K562 (cell line): ENCODE data around the gene C1orf167. TPM values are rescaled to one million over a fixed set of nuclear protein-coding genes. Genes with fewer than 3 reads are reported as not detected.

Experiments used
- ATF2 ChIP-seq: sonication (generic); formaldehyde crosslinking; IDR thresholded peaks from 2 replicates; pipeline ENCODE4 v1.8.1; 2022; ENCODE audit warnings: missing genetic modification reagents
- DEAF1 ChIP-seq: fragments of 450-650 bp; formaldehyde crosslinking; IDR thresholded peaks from 2 replicates; pipeline ENCODE4 v1.4.0; 2020; ENCODE audit warnings: mild to moderate bottlenecking, moderate library complexity
- E2F8 ChIP-seq: fragments of 450-650 bp; IDR thresholded peaks from 2 replicates; pipeline ENCODE4 v1.7.1; 2018; ENCODE audit warnings: mild to moderate bottlenecking, low read depth; ENCODE audit not compliant: partially characterized antibody
- GTF2F1 ChIP-seq: IDR thresholded peaks from 2 replicates; pipeline ENCODE4 v1.6.1; 2011; ENCODE audit warnings: low read depth, low read length, improper control_type of control experiment
- HMG20B ChIP-seq: fragments of 250-450 bp; sonication (Bioruptor Pico); IDR thresholded peaks from 2 replicates; pipeline ENCODE4 v1.5.0; 2021; ENCODE audit warnings: mild to moderate bottlenecking
- HOXB6 ChIP-seq: fragments of 250-450 bp; sonication (Bioruptor Pico); IDR thresholded peaks from 2 replicates; pipeline ENCODE4 v1.5.1; 2022; ENCODE audit warnings: mild to moderate bottlenecking, borderline replicate concordance
- MCM7 ChIP-seq, 2 experiments: fragments of 450-650 bp; IDR thresholded peaks; 2 replicates each; pipeline ENCODE4 v1.6.1; 2016 to 2018
- PHTF2 ChIP-seq: fragments of 250-450 bp; sonication (Bioruptor Pico); IDR thresholded peaks from 2 replicates; pipeline ENCODE4 v1.5.0; 2021; ENCODE audit warnings: mild to moderate bottlenecking
- SMARCA4 ChIP-seq: fragments of 450-650 bp; IDR thresholded peaks from 2 replicates; pipeline ENCODE4 v1.6.1; 2016
- SNAPC5 ChIP-seq: fragments of 250-450 bp; sonication (Bioruptor Pico); IDR thresholded peaks from 2 replicates; pipeline ENCODE4 v1.8.0; 2021; ENCODE audit warnings: moderate library complexity, mild to moderate bottlenecking, inconsistent platforms
- SRF ChIP-seq, 2 experiments: fragments of 250-450, 450-650 bp in 1 of 2; sonication (Bioruptor Pico) in 1 of 2; sonication (generic) in 1 of 2; formaldehyde crosslinking; IDR thresholded peaks; 2 replicates each; pipeline versions ENCODE4 v1.5.0 to v1.5.1; 2020 to 2022; ENCODE audit warnings: mild to moderate bottlenecking in 1 of 2, missing genetic modification reagents in 1 of 2
- ZNF134 ChIP-seq: fragments of 250-450 bp; sonication (Bioruptor Pico); conservative IDR thresholded peaks from 2 replicates; pipeline ENCODE4 v1.4.0; 2020
- ZNF444 ChIP-seq: fragments of 250-450 bp; sonication (Bioruptor Pico); IDR thresholded peaks from 2 replicates; pipeline ENCODE4 v1.4.0; 2020; ENCODE audit warnings: mild to moderate bottlenecking, moderate library complexity
- ZNF561 ChIP-seq: fragments of 450-650 bp; formaldehyde crosslinking; conservative IDR thresholded peaks from 2 replicates; pipeline ENCODE4 v1.4.0; 2020; ENCODE audit warnings: mild to moderate bottlenecking, moderate library complexity
- ZSCAN29 ChIP-seq: fragments of 450-650 bp; IDR thresholded peaks from 2 replicates; pipeline ENCODE4 v1.6.1; 2017
- polyA plus RNA-seq, 8 experiments: library from polyadenylated mRNA; depleted of rRNA in 4 of 8; stranded (reverse) in 5 of 8; unstranded in 3 of 8; fragments of >200 nt; fragmentation: Nextera tagmentation in 2 of 8; fragmentation: Illumina TruSeq in 1 of 8; extraction: Ambion mirVana in 2 of 8; extraction: Trizol in 1 of 8; gene quantifications; 2 replicates each; pipeline versions ENCODE4 v1.2.1 to v1.2.3, GENCODE V29; 2011 to 2014; ENCODE audit warnings: inconsistent platforms in 1 of 8, missing spikeins in 1 of 8
- total RNA-seq, 7 experiments: library from RNA; depleted of rRNA in 6 of 7; stranded (reverse); fragments of >200 nt in 6 of 7; fragmentation: Illumina TruSeq in 2 of 7; extraction: Trizol in 2 of 7; gene quantifications; 2 replicates each; pipeline versions ENCODE4 v1.2.1 to v1.2.3, GENCODE V29; 2011 to 2021; ENCODE audit warnings: low replicate concordance in 1 of 7
- TF ChIP-seq, protein P1 (sequence below): sonication (generic); formaldehyde crosslinking; IDR thresholded peaks from 2 replicates; pipeline ENCODE4 v1.8.0; 2022; ENCODE audit warnings: mild to moderate bottlenecking, missing genetic modification reagents
- TF ChIP-seq, protein P2 (sequence below): sonication (generic); formaldehyde crosslinking; IDR thresholded peaks from 2 replicates; pipeline ENCODE4 v1.8.1; 2023; ENCODE audit warnings: mild to moderate bottlenecking, missing genetic modification reagents, moderate library complexity

The C1orf167 gene
- total and polyA plus RNA-seq, 9 of the 15 experiments (the other 6 are each of a cell fraction or from before 2014, with no cell fraction given): 0.22 to 0.86 (median 0.31) TPM; not detected in 2

DNA sequence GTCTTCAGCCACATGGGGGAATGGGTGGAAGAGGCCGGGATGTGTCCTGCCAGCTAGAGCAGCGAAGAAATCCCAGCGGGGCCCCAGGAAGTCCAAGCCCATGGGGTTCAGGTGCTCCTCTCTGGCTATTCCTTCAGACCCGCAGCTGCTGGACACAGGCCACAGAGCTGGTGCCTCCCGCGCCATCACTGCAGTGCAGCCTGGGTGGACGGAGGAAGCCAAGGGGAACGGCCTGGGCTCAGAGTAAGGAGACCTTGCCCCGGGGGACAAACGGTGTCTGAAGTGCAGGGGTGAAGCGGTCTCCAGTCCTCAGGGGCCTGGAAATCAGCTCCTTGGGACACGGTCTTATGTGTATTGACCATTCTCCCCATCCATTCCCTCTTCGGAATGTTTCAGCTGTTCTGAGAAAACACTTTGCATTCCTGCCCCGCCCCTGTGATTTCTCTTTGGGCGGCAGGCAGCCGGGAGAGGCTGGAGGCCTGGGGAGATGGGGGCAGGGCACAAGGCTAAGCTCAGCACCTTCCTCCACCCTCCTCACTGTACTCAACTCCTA lies 25.3 kb downstream of the C1orf167 start (continued):
- TF ChIP-seq E2F8: peak; percentile 76
- TF ChIP-seq SNAPC5 (CRISPR knock-in tag): no peak
- no peak for TF ChIP-seq ZNF444 (CRISPR knock-in tag)
- TF ChIP-seq ZSCAN29: no peak
- no peak for TF ChIP-seq SRF (CRISPR knock-in tag; IDR thresholded peaks at IDR 0.05)
- no peak for TF ChIP-seq HOXB6 (CRISPR knock-in tag)
- TF ChIP-seq ATF2 (CRISPR knock-in tag): no peak
- no peak for TF ChIP-seq PHTF2
- TF ChIP-seq DEAF1 (CRISPR knock-in tag): no peak
- TF ChIP-seq, protein P1, sequence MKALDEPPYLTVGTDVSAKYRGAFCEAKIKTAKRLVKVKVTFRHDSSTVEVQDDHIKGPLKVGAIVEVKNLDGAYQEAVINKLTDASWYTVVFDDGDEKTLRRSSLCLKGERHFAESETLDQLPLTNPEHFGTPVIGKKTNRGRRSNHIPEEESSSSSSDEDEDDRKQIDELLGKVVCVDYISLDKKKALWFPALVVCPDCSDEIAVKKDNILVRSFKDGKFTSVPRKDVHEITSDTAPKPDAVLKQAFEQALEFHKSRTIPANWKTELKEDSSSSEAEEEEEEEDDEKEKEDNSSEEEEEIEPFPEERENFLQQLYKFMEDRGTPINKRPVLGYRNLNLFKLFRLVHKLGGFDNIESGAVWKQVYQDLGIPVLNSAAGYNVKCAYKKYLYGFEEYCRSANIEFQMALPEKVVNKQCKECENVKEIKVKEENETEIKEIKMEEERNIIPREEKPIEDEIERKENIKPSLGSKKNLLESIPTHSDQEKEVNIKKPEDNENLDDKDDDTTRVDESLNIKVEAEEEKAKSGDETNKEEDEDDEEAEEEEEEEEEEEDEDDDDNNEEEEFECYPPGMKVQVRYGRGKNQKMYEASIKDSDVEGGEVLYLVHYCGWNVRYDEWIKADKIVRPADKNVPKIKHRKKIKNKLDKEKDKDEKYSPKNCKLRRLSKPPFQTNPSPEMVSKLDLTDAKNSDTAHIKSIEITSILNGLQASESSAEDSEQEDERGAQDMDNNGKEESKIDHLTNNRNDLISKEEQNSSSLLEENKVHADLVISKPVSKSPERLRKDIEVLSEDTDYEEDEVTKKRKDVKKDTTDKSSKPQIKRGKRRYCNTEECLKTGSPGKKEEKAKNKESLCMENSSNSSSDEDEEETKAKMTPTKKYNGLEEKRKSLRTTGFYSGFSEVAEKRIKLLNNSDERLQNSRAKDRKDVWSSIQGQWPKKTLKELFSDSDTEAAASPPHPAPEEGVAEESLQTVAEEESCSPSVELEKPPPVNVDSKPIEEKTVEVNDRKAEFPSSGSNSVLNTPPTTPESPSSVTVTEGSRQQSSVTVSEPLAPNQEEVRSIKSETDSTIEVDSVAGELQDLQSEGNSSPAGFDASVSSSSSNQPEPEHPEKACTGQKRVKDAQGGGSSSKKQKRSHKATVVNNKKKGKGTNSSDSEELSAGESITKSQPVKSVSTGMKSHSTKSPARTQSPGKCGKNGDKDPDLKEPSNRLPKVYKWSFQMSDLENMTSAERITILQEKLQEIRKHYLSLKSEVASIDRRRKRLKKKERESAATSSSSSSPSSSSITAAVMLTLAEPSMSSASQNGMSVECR (CRISPR knock-in tag): peak; percentile 64; the same call in 1 of the 2 replicates
- 0 out of 2 replicates have a peak, but pooled peaks have one; percentile 14 for TF ChIP-seq ZNF561
- no peak; the same call in 1 of the 2 replicates for TF ChIP-seq HMG20B (CRISPR knock-in tag)
- TF ChIP-seq SMARCA4: no peak
- no peak for TF ChIP-seq ZNF134 (CRISPR knock-in tag)
- no peak for TF ChIP-seq MCM7 (IDR thresholded peaks at IDR 0.05)
- TF ChIP-seq GTF2F1: no peak
- TF ChIP-seq, protein P2, sequence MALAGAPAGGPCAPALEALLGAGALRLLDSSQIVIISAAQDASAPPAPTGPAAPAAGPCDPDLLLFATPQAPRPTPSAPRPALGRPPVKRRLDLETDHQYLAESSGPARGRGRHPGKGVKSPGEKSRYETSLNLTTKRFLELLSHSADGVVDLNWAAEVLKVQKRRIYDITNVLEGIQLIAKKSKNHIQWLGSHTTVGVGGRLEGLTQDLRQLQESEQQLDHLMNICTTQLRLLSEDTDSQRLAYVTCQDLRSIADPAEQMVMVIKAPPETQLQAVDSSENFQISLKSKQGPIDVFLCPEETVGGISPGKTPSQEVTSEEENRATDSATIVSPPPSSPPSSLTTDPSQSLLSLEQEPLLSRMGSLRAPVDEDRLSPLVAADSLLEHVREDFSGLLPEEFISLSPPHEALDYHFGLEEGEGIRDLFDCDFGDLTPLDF (CRISPR knock-in tag): no peak
